Cardiac muscle cell (in vitro differentiated cells and primary cell): ENCODE data around the gene CLCN5. TPM values are rescaled to one million over a fixed set of nuclear protein-coding genes. Genes with fewer than 3 reads are reported as not detected.
A peak's percentile ranks its signal among the peaks of the same experiment; 100 is the strongest.

Experiments
- DNase-seq, 2 donors: peaks; one replicate each; pipeline versions ENCODE4 v3.0.0 to v3.0.0-alpha.2; 2010 to 2017; ENCODE audit warnings: low read depth in 1 of 2, low spot score in 1 of 2
- H3K27ac ChIP-seq: fragments of 200-600 bp; sonication (generic); 2 replicates; pipeline ENCODE4 v1.5.1; 2016
- H3K27me3 ChIP-seq: fragments of 200-600 bp; sonication (generic); 2 replicates; pipeline ENCODE4 v1.6.0; 2016; ENCODE audit warnings: control low read depth
- H3K36me3 ChIP-seq: fragments of 200-600 bp; sonication (generic); 2 replicates; pipeline ENCODE4 v1.5.1; 2016; ENCODE audit warnings: control low read depth
- H3K4me1 ChIP-seq: fragments of 200-600 bp; sonication (generic); 2 replicates; pipeline ENCODE4 v1.8.1; 2017; ENCODE audit warnings: low read depth, mild to moderate bottlenecking, mixed run types
- H3K4me3 ChIP-seq: fragments of 200-600 bp; sonication (generic); 2 replicates; pipeline ENCODE4 v1.5.1; 2016; ENCODE audit warnings: mild to moderate bottlenecking
- H3K9me3 ChIP-seq: fragments of 200-600 bp; sonication (generic); 2 replicates; pipeline ENCODE4 v1.5.1; 2017; ENCODE audit warnings: low read depth, mild to moderate bottlenecking, control low read depth
- polyA plus RNA-seq: library from polyadenylated mRNA; unstranded; fragments of >200 nt; fragmentation: Nextera tagmentation; extraction: Ambion mirVana; gene quantifications from 2 replicates; pipeline ENCODE4 v1.2.1, GENCODE V29; 2016
- total RNA-seq: library from RNA; depleted of rRNA; stranded (reverse); fragments of >200 nt; gene quantifications from 2 replicates; pipeline ENCODE4 v1.2.3, GENCODE V29; 2016
- TF ChIP-seq, protein P1 (sequence below): IDR thresholded peaks from 2 replicates; pipeline ENCODE4 v1.5.1; 2012; ENCODE audit warnings: low read depth, mild to moderate bottlenecking, low read length

The CLCN5 gene
- total and polyA plus RNA-seq, 2 experiments from 2014 or later = 6.6 to 16.6 TPM

DNA sequence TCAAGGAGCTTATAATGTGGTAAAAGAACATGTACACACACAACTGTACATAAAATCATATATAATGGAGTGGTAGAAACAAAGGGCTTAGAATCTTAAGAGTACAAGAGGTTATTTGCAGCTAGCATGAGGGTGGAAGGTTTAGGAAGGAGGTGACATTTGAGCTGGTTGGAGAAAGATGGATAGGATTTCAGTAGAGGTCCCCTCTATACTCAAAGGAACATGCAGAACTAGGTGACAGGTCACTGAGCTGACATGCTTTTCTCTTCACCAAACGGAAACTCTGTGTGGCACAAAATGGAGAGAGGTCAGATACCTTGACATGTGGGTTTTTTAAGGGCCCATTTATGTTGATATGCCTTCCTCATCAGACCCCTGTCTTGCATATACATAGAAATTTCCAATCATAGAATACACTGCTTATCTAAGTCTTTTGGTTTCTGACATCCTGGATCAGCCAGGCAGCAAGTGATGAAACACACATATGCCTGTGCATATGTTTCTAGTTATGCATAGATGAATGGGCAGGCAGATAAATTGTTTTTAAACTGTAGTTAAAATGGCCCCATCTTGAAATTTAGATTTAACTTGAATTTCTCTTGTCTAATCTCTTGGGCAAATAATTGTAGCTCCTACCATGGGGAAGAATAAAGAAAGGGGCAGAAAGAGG is 29.3 kb downstream of the CLCN5 start:
- no peaks in the 10 kb centered on the region for H3K9me3 ChIP-seq

DNA sequence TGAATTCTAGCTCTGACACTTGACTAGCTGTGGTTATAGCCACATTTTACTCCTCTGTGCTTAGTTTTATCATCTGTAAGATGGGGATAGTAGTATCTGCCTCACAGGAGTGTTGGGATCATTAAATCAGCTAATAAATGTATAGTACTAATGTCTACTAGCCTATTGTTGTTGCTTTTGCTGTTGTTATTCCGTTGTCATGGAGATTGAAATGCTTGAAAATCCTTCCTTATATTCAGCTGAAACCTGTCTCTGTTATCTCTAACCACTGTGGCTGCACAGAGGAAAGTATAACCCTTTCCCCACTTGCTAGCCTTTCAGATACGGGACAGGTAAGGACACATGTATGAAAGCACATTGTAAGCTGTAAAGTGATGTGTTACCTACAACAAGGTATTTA is 33.9 kb downstream of the CLCN5 start:
- DNase-seq = no peak
- Histone ChIP-seq H3K27ac (no peak overlapping the region), H3K27me3 (no peaks in the 10 kb centered on the region), H3K4me3 (no peak overlapping the region), H3K36me3 (no peaks in the 10 kb centered on the region), H3K4me1 (peaks cover 10% of the 10 kb centered on the region), H3K9me3 (no peaks in the 10 kb centered on the region)
- TF ChIP-seq, protein P1, sequence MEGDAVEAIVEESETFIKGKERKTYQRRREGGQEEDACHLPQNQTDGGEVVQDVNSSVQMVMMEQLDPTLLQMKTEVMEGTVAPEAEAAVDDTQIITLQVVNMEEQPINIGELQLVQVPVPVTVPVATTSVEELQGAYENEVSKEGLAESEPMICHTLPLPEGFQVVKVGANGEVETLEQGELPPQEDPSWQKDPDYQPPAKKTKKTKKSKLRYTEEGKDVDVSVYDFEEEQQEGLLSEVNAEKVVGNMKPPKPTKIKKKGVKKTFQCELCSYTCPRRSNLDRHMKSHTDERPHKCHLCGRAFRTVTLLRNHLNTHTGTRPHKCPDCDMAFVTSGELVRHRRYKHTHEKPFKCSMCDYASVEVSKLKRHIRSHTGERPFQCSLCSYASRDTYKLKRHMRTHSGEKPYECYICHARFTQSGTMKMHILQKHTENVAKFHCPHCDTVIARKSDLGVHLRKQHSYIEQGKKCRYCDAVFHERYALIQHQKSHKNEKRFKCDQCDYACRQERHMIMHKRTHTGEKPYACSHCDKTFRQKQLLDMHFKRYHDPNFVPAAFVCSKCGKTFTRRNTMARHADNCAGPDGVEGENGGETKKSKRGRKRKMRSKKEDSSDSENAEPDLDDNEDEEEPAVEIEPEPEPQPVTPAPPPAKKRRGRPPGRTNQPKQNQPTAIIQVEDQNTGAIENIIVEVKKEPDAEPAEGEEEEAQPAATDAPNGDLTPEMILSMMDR = no peak

More for the DNA sequence above, 29.3 kb downstream of the CLCN5 start:
- Histone ChIP-seq H3K27me3 (no peaks in the 10 kb centered on the region), H3K4me3 (no peak overlapping the region), H3K27ac (peak overlapping the region; percentile 43), H3K36me3 (no peaks in the 10 kb centered on the region), H3K4me1 (peaks cover 12% of the 10 kb centered on the region)
- peak in 1 of 2 donors; percentile 11 for DNase-seq
- TF ChIP-seq, protein P1 = no peak

DNA sequence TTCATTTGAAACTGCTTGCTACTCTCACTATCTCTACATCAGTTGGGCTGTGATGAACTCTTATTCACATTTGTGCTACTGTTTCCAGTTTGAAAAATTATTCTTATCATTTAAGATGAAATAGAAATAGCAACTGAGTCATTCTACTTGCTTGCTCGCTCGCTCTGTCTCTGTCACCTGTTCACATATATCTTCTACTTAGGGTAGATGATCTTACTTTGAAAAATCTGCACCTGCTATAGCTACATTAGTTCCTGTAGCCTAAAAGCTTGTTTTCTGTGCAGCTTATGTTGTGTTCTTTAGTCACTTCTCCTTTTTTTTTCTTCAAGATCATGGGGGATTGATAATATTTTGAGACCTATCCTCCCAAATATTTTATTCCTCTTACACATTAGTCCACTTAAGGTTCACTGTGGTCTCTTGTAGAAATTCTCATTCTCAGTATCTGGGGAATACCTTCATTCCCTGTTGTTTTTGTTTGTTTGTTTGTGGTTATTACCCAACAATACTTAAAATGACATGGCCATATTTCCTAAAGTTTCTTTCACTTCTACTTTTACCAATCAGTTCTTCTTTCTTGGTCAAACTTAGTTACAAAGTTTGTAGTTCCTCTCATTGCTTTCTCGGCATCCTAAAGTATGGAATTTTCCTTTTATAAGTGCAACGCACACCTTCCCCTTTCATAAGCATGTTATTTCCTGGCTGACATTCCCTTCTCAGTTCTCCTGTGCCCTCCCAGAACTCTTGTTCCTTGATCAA is 36.5 kb downstream of the CLCN5 start:
- Histone ChIP-seq H3K4me3 (no peak overlapping the region), H3K27me3 (no peaks in the 10 kb centered on the region), H3K9me3 (no peaks in the 10 kb centered on the region), H3K4me1 (no peaks in the 10 kb centered on the region), H3K36me3 (no peaks in the 10 kb centered on the region), H3K27ac (no peak overlapping the region)
- TF ChIP-seq, protein P1 = no peak
- DNase-seq = no peak

DNA sequence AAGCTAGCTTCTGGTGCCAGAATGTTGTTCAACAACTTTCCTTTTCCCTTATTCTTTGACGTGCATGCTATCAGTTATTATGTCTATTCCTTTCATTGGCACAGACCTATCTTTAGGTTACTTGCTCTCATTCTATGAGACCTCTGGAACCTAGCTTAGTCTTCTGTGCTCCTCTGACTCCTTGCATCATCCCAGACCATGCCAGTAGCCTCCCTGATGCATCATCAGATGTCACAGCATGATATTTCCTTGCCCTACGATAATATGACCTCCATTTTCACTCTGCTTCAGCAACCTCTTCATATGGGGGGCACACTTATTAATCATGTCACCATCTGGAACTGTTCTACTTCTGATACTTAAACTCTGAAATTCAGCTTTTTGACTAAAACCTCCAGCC is 37.2 kb downstream of the CLCN5 start:
- H3K9me3 ChIP-seq = no peaks in the 10 kb centered on the region
- H3K27me3 ChIP-seq = no peaks in the 10 kb centered on the region
- DNase-seq = no peak
- no peak overlapping the region for H3K4me3 ChIP-seq
- H3K4me1 ChIP-seq = no peaks in the 10 kb centered on the region
- no peaks in the 10 kb centered on the region for H3K36me3 ChIP-seq
- TF ChIP-seq, protein P1 = no peak
- H3K27ac ChIP-seq = no peak overlapping the region

DNA sequence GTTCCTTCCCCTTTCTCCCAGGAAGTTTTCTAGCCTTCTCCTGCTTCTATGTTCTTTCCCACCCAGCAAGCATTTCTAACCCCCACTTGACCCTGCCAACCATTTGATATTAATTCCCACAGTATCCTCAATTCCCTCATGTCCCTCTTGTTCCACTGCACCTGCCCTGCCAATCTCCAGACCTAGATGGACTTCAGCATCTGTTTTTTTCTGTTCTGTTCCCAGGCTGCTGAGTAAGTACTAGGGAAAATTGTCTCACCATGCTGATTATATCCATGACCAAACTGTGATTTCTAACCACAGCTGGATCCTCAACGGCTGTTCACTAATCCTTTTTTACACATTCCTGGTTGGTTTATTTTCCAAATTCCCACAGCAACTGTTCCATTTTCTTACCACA is 37.7 kb downstream of the CLCN5 start:
- H3K27ac ChIP-seq = no peak overlapping the region
- TF ChIP-seq, protein P1 = no peak
- H3K27me3 ChIP-seq = no peaks in the 10 kb centered on the region
- no peaks in the 10 kb centered on the region for H3K9me3 ChIP-seq
- no peaks in the 10 kb centered on the region for H3K4me1 ChIP-seq
- H3K36me3 ChIP-seq = no peaks in the 10 kb centered on the region
- no peak for DNase-seq
- H3K4me3 ChIP-seq = no peak overlapping the region
